ENCODE results near the gene P4HA1.

P4HA1 gene

DNA sequence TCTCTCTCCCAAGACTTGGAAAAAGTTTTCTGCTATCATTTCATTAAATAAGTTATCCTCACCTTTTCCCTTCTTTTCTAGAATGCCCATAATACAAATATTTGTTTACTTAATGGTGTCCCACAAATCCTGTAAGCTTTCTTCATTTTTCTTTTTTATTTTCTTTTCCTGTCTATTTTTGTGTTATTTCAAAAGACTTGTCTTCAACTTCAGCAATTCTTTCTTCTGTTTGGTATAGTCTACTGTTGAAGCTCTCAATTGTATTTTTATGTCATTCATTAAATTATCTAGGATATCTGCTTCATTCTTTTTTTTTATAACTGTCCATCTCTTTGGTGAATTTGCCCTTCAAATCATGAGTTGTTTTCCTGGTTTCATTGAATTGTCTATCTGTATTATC lies 117.0 kb downstream of the P4HA1 start:
- DNase-seq (ENCODE audit: low read depth) = no peak

- DNase-seq (ENCODE audit: low read depth) = no peak
Observed at GRCh38 chr10:72976886-72977285, 119.8 kb downstream of the P4HA1 start.

Measured in activated T-helper 1 cell treated with Interleukin-2 at 50 U/mL for 16 hours (primary cell).